OCI-LY1 (cell line): ENCODE results near the gene PROM2.

Experiments used
- H2AFZ ChIP-seq: fragments of 200-600 bp; sonication (generic), shearing (Covaris generic); 2 replicates; pipeline ENCODE4 v1.6.0; 2014; ENCODE audit warnings: antibody characterized with exemption, mild to moderate bottlenecking, low read length
- H3F3A ChIP-seq: fragments of 200-600 bp; sonication (generic), shearing (Covaris generic); 2 replicates; pipeline ENCODE4 v1.6.0; 2014; ENCODE audit warnings: mild to moderate bottlenecking, antibody characterized with exemption, low read length, moderate library complexity; ENCODE audit not compliant: insufficient read depth
- H3K27ac ChIP-seq: fragments of 200-600 bp; sonication (generic); 2 replicates; pipeline ENCODE4 v1.5.1; 2014; ENCODE audit warnings: low read length, mixed run types, mild to moderate bottlenecking, low read depth; ENCODE audit not compliant: poor library complexity, severe bottlenecking
- H3K27me3 ChIP-seq: fragments of 200-600 bp; sonication (generic); 2 replicates; pipeline ENCODE4 v1.6.0; 2014; ENCODE audit warnings: antibody characterized with exemption, mild to moderate bottlenecking, low read length, moderate library complexity; ENCODE audit not compliant: insufficient read depth
- H3K36me3 ChIP-seq: fragments of 200-600 bp; sonication (generic); 2 replicates; pipeline ENCODE4 v1.6.1; 2014; ENCODE audit warnings: mild to moderate bottlenecking, antibody characterized with exemption, low read length, moderate library complexity, mixed read lengths; ENCODE audit not compliant: insufficient read depth
- H3K4me1 ChIP-seq: fragments of 200-600 bp; sonication (generic); 2 replicates; pipeline ENCODE4 v1.5.1; 2014; ENCODE audit warnings: mild to moderate bottlenecking, low read length, moderate library complexity; ENCODE audit not compliant: insufficient read depth, severe bottlenecking
- H3K4me2 ChIP-seq: fragments of 200-600 bp; sonication (generic), shearing (Covaris generic); 2 replicates; pipeline ENCODE4 v1.6.1; 2014; ENCODE audit warnings: low read length
- H3K4me3 ChIP-seq: fragments of 200-600 bp; sonication (generic); 2 replicates; pipeline ENCODE4 v1.5.1; 2014; ENCODE audit warnings: low read length, low read depth, mild to moderate bottlenecking, mixed read lengths; ENCODE audit not compliant: poor library complexity, severe bottlenecking
- H3K79me2 ChIP-seq: fragments of 200-600 bp; shearing (Covaris generic); 2 replicates; pipeline ENCODE4 v1.6.1; 2016; ENCODE audit warnings: mixed run types, low read length, mixed read lengths; ENCODE audit not compliant: insufficient read depth
- H3K9ac ChIP-seq: fragments of 200-600 bp; sonication (generic), shearing (Covaris generic); 2 replicates; pipeline ENCODE4 v1.6.1; 2014; ENCODE audit warnings: mild to moderate bottlenecking, low read length, mixed read lengths
- H3K9me2 ChIP-seq: fragments of 200-600 bp; sonication (generic), shearing (Covaris generic); 2 replicates; pipeline ENCODE4 v1.6.1; 2014; ENCODE audit warnings: low read depth, mild to moderate bottlenecking, low read length, mixed read lengths
- H3K9me3 ChIP-seq: fragments of 200-600 bp; shearing (Covaris generic); 2 replicates; pipeline ENCODE4 v1.6.1; 2014; ENCODE audit warnings: low read length, mixed read lengths
- H4K20me1 ChIP-seq: fragments of 200-600 bp; sonication (generic), shearing (Covaris generic); 2 replicates; pipeline ENCODE4 v1.6.0; 2016; ENCODE audit warnings: mild to moderate bottlenecking, low read length; ENCODE audit not compliant: insufficient read depth
- CTCF ChIP-seq: fragments of 200-600 bp; sonication (generic), shearing (Covaris generic); IDR thresholded peaks from 2 replicates; pipeline ENCODE4 v1.5.1; 2017; ENCODE audit warnings: mild to moderate bottlenecking, antibody characterized with exemption, low read length, moderate library complexity, mixed read lengths
- EZH2 ChIP-seq: fragments of 200-600 bp; sonication (generic), shearing (Covaris generic); IDR thresholded peaks from 2 replicates; pipeline ENCODE4 v1.8.0; 2017; ENCODE audit warnings: borderline replicate concordance, mixed run types, mild to moderate bottlenecking, antibody characterized with exemption, low read length, moderate library complexity, mixed read lengths

The PROM2 gene

GRCh38 chr2:95307036-95307435 lies 32.8 kb downstream of the PROM2 start:
- Histone ChIP-seq H3K36me3 (no peaks in the 10 kb centered on the region), H3K27ac (no peak overlapping the region), H3F3A (no peaks in the 10 kb centered on the region), H3K9me2 (no peaks in the 10 kb centered on the region), H4K20me1 (no peaks in the 10 kb centered on the region), H2AFZ (no peak overlapping the region), H3K27me3 (0 out of 2 replicates have a peak, but pooled peaks cover 3% of the 10 kb centered on the region), H3K4me2 (no peak overlapping the region), H3K79me2 (no peaks in the 10 kb centered on the region), H3K4me3 (no peak overlapping the region), H3K9ac (no peak overlapping the region), H3K9me3 (no peaks in the 10 kb centered on the region), H3K4me1 (no peaks in the 10 kb centered on the region)
- TF ChIP-seq CTCF (no peak), EZH2 (no peak)

GRCh38 chr2:95307878-95308277 lies 33.6 kb downstream of the PROM2 start:
- no peak overlapping the region for H3K9ac ChIP-seq
- no peaks in the 10 kb centered on the region for H4K20me1 ChIP-seq
- 0 out of 2 replicates have a peak, but pooled peaks cover 3% of the 10 kb centered on the region for H3K27me3 ChIP-seq
- no peak overlapping the region for H3K4me3 ChIP-seq
- TF ChIP-seq CTCF (no peak), EZH2 (no peak)
- no peak overlapping the region for H2AFZ ChIP-seq
- no peaks in the 10 kb centered on the region for H3K4me1 ChIP-seq
- no peaks in the 10 kb centered on the region for H3F3A ChIP-seq
- H3K9me2 ChIP-seq = no peaks in the 10 kb centered on the region
- H3K27ac ChIP-seq = no peak overlapping the region
- no peaks in the 10 kb centered on the region for H3K36me3 ChIP-seq
- no peak overlapping the region for H3K4me2 ChIP-seq
- no peaks in the 10 kb centered on the region for H3K9me3 ChIP-seq
- H3K79me2 ChIP-seq = no peaks in the 10 kb centered on the region

GRCh38 chr2:95308426-95308990 lies 34.3 kb downstream of the PROM2 start:
- Histone ChIP-seq H4K20me1 (no peaks in the 10 kb centered on the region), H3K4me2 (no peak overlapping the region), H3K27ac (no peak overlapping the region), H3K36me3 (no peaks in the 10 kb centered on the region), H3K4me3 (no peak overlapping the region), H3K9ac (no peak overlapping the region), H2AFZ (no peak overlapping the region), H3K9me2 (no peaks in the 10 kb centered on the region), H3F3A (no peaks in the 10 kb centered on the region), H3K4me1 (no peaks in the 10 kb centered on the region), H3K79me2 (no peaks in the 10 kb centered on the region), H3K27me3 (0 out of 2 replicates have a peak, but pooled peaks cover 3% of the 10 kb centered on the region), H3K9me3 (no peaks in the 10 kb centered on the region)
- TF ChIP-seq CTCF = no peak
- TF ChIP-seq EZH2 = no peak
